Measurements from ENCODE around the gene ZNF362.

Gene ZNF362

GRCh38 chr1:33348676-33349080 is 92.4 kb downstream of the ZNF362 start:
- DNase-seq = peak; percentile 19

- DNase-seq = peak; percentile 33
Measured at GRCh38 chr1:33349081-33349759, 92.9 kb downstream of the ZNF362 start.

GRCh38 chr1:33349778-33350610 is 93.7 kb downstream of the ZNF362 start:
- peak; percentile 72 for DNase-seq

Data from central memory CD4-positive, alpha-beta T cell (primary cell).